Subcutaneous adipose tissue (tissue), 4 donors: Measurements from ENCODE around the gene CD83. TPM values are rescaled to one million over a fixed set of nuclear protein-coding genes. Genes with fewer than 3 reads are reported as not detected.

Source experiments
- total RNA-seq, 4 donors: library from RNA; depleted of rRNA; stranded (reverse); fragments of >200 nt; gene quantifications; one replicate each; pipeline ENCODE4 v1.1.0, GENCODE V29; 2016
- TF ChIP-seq, protein P1 (sequence below): fragments of 450-650 bp; IDR thresholded peaks from one replicate; pipeline ENCODE4 v1.5.1; 2016; ENCODE audit warnings: low read depth, mild to moderate bottlenecking, control low read depth, antibody characterized with exemption, moderate library complexity

CD83 gene
- total RNA-seq, 4 donors from 2014 or later: 3.2 to 30.1 (median 4.8) TPM

DNA sequence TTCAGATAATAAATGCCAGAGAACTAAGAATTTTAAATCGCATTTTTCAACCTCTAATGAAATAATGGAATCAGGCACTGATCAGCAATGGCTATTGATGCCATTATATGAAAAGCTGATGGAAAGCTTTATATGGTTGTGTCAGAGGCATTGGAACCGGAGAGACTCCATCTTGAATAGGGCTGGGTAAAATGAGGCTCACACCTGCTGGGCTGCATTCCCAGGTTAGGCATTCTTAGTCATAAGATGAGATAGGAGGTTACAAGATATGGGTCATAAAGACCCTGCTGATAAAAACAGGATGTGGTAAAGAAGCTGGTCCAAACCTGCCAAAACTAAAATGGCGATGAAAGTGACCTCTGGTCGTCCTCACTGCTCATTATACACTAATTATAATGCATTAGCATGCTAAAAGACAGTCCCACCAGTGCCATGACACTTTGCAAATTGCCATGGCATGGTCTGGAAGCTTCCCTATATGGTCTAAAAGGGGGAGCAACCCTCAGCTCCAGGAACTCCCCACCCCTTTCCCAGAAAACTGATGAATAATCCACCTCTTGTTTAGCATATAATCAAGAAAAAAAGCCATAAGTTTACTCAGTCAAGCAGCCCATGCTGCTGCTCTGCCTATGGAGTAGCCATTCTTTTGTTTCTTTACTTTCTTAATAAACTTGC is 40.2 kb upstream of the CD83 start:
- TF ChIP-seq, protein P1, sequence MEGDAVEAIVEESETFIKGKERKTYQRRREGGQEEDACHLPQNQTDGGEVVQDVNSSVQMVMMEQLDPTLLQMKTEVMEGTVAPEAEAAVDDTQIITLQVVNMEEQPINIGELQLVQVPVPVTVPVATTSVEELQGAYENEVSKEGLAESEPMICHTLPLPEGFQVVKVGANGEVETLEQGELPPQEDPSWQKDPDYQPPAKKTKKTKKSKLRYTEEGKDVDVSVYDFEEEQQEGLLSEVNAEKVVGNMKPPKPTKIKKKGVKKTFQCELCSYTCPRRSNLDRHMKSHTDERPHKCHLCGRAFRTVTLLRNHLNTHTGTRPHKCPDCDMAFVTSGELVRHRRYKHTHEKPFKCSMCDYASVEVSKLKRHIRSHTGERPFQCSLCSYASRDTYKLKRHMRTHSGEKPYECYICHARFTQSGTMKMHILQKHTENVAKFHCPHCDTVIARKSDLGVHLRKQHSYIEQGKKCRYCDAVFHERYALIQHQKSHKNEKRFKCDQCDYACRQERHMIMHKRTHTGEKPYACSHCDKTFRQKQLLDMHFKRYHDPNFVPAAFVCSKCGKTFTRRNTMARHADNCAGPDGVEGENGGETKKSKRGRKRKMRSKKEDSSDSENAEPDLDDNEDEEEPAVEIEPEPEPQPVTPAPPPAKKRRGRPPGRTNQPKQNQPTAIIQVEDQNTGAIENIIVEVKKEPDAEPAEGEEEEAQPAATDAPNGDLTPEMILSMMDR: no peak

DNA sequence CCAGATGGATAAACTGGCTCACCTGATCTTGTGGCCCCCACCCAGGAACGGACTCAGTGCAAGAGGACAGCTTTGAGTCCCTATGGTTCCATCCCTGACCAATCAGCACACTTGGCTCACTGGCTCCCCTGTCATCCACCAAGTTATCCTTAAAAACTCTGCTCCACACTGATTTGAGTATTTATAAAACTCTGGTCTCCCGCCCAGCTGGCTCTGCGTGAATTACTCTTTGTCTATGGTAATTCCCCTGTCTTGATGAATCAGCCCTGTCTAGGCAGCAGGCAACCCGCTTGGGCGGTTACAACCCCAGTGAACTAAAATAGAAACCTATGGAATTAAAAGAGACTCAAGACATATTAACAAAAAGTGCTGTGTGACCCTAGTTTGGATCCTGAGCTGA is 38.1 kb upstream of the CD83 start:
- TF ChIP-seq, protein P1: no peak

DNA sequence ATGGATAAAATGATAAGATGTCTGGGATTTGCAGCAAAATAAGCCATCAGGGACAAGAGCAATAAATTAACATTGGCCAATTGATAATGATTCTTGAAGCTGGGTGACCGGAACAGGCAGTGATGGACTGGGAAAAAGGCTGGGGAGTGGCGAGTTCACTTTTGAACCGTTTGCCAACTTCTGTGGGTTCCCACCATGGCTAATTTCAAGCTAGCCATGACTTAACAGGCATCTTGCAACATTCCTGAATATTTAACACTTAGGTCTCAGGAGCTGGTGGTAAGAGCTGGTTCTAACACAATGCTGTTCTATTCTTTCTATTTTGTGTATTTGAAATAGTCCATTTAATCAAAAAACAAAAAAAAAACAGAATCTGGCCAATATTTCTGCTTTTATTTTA is 37.6 kb upstream of the CD83 start:
- TF ChIP-seq, protein P1: no peak

DNA sequence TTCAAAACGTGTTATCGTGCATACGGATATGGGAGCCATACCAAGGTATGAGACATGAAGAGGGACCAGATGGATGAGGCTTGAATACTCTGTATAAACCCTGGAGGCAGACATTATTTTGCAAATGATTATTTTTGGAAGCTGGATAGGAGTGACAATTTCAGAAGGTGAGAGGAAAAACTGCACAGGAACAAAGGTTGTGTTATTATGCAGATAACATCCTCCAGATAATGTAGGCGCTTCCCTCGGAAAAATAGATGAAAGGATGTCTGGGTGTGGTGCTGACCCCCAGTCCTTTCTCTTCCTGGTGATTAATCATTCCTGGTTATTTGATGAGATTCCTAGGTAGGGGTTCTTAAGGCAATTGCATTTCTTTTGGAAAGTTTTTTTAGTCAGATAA is 36.4 kb upstream of the CD83 start:
- TF ChIP-seq, protein P1: no peak

DNA sequence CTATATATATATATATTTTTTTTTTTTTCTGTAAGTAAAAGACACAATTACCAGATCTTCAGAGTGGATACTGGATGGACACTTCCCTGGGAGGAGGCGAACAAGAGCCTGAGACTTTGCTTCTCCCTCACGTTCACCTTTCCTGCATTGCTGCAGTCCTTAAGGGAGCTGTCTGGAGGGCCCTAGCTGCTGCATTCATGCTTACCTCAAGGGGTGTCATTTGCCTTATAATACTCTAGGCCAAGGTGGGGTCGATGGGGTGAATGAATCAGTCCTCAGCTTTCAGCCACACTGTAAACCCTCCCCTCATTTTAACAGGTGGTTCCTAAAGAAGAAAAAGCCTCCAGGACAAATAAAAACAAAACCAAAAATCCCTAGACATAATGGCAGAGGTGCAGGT is 34.8 kb upstream of the CD83 start:
- TF ChIP-seq, protein P1: no peak

DNA sequence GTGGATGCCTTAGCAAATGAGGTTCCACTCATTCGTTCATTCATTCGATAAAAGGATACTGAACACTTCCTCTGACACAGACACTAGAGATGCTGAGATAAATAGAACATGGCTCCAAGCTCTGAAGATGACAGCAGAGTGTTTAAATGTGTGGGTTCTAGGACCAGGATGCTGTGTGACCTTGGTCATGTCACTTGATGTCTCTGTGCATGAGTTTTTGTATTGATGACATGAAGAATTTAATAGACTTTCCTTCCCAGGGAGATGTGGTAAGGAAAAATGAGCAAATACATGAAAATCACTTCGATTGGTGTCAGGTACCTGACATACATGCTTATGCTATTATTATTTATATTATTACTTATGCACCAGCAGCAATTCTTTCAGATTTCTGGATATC is 34.3 kb upstream of the CD83 start:
- TF ChIP-seq, protein P1: no peak

DNA sequence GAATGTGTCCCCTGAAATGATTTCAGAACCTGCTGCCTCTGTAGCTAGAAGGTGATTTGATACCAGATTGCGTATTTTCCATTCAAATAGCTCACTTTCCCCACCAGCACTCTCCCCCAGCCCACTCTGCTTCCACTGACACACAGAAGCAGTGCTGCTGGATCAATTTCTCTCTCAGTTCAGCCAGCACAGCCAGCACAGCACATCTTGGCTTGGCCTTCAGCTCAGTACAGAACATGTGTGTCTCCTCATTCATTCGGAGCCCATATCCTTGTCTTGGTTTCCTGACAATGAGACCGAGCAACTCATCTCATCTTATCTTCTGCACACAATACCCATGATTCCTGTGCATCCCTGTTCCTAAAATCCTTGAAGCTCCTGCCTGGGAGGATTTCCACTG is 33.8 kb upstream of the CD83 start:
- TF ChIP-seq, protein P1: no peak
